HG03457 (cell line): Measurements from ENCODE around the gene ANAPC1.
"Not testable (repeated sequence)": the region's sequence is repeated elsewhere in the genome, so short reads cannot be mapped to it uniquely, and the experiment has no call there.

Source experiments
- ATAC-seq: cut with Tn5 transposase; IDR thresholded peaks from one replicate; pipeline ENCODE4 v1.9.1; 2021; ENCODE audit warnings: moderate number of reproducible peaks; ENCODE audit not compliant: unreplicated experiment

The ANAPC1 gene

GRCh38 chr2:111905990-111906735 is 22.2 kb upstream of the ANAPC1 start:
- ATAC-seq: no peak

GRCh38 chr2:111905475-111905869 is 21.5 kb upstream of the ANAPC1 start:
- ATAC-seq: not testable (repeated sequence)

GRCh38 chr2:111904726-111905474 is 20.9 kb upstream of the ANAPC1 start:
- no peak for ATAC-seq

GRCh38 chr2:111903930-111904439 is 20.0 kb upstream of the ANAPC1 start:
- ATAC-seq: no peak

- ATAC-seq: no peak
Observed at GRCh38 chr2:111903516-111903915, 19.5 kb upstream of the ANAPC1 start.

DNA sequence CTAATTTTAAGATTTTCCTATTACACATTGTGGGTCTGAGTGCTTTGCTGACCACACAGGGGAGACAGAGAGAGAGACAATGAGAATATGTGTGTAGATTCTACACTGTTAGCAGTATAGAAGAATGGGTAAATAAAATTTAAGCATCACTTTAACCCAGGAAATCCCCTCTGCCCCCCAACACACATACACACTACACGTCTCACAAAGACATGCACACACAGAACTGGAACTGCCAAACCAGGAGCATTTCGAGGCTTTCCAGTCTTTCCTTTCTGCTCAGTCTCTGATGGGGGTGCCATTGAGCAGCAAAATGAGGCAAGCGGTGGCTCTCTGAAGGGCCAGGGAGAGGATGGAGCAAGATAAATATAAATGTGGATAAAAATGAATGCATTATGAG is 16.9 kb upstream of the ANAPC1 start:
- no peak for ATAC-seq

- ATAC-seq: no peak
Observed at GRCh38 chr2:111898703-111899514, 14.9 kb upstream of the ANAPC1 start.

DNA sequence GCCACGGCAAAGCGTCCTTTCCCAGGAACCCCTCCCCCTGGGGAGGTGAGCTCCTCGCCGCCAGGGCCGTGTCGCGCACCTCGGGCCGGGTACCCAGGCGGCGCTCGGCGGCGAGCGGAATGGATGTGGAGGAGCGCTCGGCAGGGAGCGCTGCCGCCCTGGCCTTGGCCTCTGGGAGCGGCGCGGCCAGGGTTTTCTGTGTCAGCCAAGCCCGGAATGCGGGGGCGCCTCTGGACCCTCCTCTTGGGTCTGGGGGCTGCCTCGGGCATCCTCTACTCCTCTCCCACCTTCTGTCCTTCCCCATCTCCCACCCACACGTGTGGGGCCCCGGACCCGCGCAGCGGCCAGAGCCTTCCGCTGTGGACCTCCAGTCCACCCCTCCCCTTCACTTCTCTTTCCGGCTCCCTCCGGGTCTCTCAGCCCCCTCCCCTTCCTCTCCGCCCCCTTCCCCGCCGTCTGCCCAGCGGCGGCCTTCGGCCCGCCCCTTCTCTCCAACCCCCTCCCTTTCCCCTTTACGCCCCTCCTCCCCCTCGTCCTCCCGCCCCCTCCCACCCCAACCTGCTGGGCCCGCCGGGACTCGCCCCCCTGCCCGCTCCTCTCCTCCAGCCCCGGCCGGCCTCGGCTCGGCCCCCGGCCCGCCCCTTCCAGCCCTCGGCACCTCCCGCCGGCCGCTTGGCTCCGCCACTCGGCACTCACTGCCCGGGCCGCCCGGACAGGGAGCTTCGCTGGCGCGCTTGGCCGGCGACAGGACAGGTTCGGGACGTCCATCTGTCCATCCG is 14.1 kb upstream of the ANAPC1 start, which contains the start of gene MERTK:
MERTK (plus strand) TSS at position 684 of the 779 bp plus-strand sequence. CDS start 129 bp downstream, outside the sequence.
- no peak for ATAC-seq

GRCh38 chr2:111897630-111897923 is 13.6 kb upstream of the ANAPC1 start:
- no peak for ATAC-seq

GRCh38 chr2:111896576-111896975 is 12.6 kb upstream of the ANAPC1 start:
- ATAC-seq: no peak

DNA sequence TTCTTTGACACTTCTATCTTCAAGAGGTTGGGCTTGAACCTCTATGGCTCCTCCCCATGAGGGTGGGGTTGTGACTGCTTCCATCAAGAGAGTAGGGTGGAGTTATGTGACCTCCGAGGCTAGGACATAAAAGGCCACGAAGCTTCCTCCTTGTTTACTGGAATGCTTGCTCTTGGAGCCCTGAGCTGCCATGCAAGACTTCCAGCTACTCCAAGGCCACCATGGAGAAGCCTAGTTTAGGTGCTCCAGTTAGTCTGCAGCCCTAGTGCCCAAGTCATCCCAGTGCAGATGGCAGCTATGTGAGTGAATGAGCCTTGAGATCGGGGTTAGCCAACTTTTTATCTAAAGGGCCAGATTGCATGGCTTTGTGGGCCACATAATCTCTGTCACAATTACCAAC is 12.0 kb upstream of the ANAPC1 start:
- ATAC-seq: no peak

DNA sequence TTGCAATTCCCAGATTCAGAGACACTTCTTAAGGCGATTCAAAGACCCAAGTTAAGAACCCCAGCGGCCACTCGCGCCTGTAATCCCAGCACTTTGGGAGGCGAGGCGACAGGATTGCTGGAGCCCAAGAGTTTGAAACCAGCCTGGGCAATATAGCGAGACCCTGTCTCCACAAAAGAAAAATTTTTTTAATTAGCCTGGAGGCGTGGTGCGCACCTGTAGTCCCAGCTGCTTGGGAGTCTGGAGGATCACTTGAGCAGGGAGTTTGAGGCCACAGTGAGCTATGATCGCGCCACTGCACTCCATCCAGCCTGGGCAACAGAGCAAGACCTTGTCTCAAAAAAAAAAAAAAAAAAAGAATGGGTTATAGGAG is 585 bp upstream of the ANAPC1 start:
- no peak for ATAC-seq

- not testable (repeated sequence) for ATAC-seq
Observed at GRCh38 chr2:111872806-111873205, 11.2 kb downstream of the ANAPC1 start.

- not testable (repeated sequence) for ATAC-seq
Observed at GRCh38 chr2:111865124-111865523, 18.9 kb downstream of the ANAPC1 start.

DNA sequence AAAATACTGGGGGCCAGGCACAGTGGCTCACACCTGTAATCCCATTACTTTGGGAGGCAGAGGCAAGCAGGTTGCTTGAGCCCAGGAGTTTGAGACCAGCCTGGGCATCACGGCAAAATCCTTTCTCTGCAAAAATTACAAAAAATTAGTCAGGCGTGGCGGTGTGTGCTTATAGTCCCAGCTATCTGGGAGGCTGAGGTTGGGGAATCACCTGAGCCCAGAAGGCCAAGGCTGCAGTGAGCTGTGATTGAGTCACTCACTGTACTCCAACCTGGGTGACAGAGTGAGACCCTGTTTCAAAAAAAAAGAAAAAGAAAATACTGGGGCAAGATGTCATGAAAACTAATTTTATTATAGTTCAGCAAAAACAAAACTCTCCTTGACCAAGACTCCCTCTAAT is 24.0 kb downstream of the ANAPC1 start:
- not testable (repeated sequence) for ATAC-seq

- not testable (repeated sequence) for ATAC-seq
Observed at GRCh38 chr2:111852544-111852943, 31.4 kb downstream of the ANAPC1 start.

DNA sequence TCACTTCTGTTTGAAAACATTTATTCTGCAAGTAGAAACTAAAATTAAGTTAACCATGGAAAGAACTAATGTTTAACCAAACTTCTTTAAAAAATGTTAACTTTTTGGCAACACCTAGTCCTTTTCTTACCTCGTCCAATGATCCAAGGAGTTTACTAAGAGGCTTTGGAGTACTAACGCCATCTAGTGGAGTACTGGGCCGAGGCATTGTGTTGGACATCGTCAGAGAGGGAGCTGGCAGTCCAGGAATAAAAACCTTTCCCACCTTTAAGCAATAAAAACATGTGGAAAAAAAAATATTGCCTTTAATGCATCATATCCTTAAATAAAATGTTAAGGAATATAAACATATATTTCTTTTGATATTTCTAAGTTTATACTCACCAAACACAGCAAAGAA is 33.3 kb downstream of the ANAPC1 start:
- not testable (repeated sequence) for ATAC-seq

DNA sequence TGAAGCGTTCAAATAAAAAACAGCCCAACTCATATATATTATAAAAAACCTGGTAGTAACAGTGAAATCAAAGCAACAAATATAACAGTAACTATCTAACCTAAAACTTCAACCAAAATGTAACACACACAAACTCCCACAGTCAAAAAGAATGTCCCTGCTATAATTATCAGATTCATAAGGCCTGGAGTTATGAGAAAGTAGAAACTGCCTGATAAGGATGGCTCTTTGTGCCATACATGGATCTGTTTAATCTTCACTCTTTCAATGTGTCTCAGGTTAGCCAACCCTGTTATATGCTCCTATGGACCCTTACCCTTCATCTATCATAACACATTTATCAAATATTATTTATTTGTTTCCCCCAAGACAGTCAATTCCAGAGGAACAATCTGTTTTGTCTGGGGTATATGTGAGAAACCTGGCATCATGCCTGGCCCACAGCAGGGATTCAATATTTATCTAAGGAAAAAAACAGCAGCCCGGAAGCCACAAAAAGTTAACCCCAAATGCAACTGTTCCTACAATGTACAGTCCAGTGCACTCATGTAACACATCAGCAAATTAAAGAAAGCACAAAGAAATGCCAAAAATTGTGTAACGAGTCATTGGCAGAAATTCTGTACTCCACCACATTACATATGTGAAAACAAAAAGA is 44.2 kb downstream of the ANAPC1 start:
- not testable (repeated sequence) for ATAC-seq

- not testable (repeated sequence) for ATAC-seq
Observed at GRCh38 chr2:111838992-111839391, 45.0 kb downstream of the ANAPC1 start.

- ATAC-seq: not testable (repeated sequence)
Observed at GRCh38 chr2:111834221-111834620, 49.8 kb downstream of the ANAPC1 start.
